Suprapubic skin (tissue), 4 donors: ENCODE results near the gene MOSPD2. TPM values are rescaled to one million over a fixed set of nuclear protein-coding genes. Genes with fewer than 3 reads are reported as not detected.
A peak's percentile ranks its signal among the peaks of the same experiment; 100 is the strongest.

Experiments used
- DNase-seq, 2 donors: peaks; one replicate each; pipeline ENCODE4 v3.0.0-alpha.2; 2019; ENCODE audit warnings: low spot score in 2 of 2
- H3K27ac ChIP-seq: fragments of 200-600 bp; sonication (generic); one replicate; pipeline ENCODE4 v1.5.1; 2019
- H3K27me3 ChIP-seq: fragments of 200-600 bp; sonication (generic); one replicate; pipeline ENCODE4 v1.5.1; 2019
- H3K36me3 ChIP-seq: fragments of 200-600 bp; sonication (generic); one replicate; pipeline ENCODE4 v1.5.1; 2019
- H3K4me1 ChIP-seq: fragments of 200-600 bp; sonication (generic); one replicate; pipeline ENCODE4 v1.5.1; 2019
- H3K4me3 ChIP-seq: fragments of 200-600 bp; sonication (generic); one replicate; pipeline ENCODE4 v1.5.1; 2019; ENCODE audit warnings: mild to moderate bottlenecking
- H3K9me3 ChIP-seq: fragments of 200-600 bp; sonication (generic); one replicate; pipeline ENCODE4 v1.5.1; 2019
- CTCF ChIP-seq, 2 donors: fragments of 200-600 bp in 1 of 2; fragments of 450-650 bp in 1 of 2; sonication (generic) in 1 of 2; IDR thresholded peaks; one replicate each; pipeline ENCODE4 v1.5.1; 2016 to 2019; ENCODE audit warnings: antibody characterized with exemption in 2 of 2, mild to moderate bottlenecking in 1 of 2, moderate library complexity in 1 of 2
- EP300 ChIP-seq: sonication (generic); formaldehyde crosslinking; IDR thresholded peaks from one replicate; pipeline ENCODE4 v1.6.1; 2017; ENCODE audit warnings: antibody characterized with exemption
- POLR2A ChIP-seq, 2 donors: fragments of 450-650 bp; IDR thresholded peaks; one replicate each; pipeline ENCODE4 v1.6.1; 2017; ENCODE audit warnings: antibody characterized with exemption in 2 of 2, mild to moderate bottlenecking in 2 of 2, moderate library complexity in 2 of 2
- POLR2AphosphoS5 ChIP-seq, 3 donors: sonication (generic); formaldehyde crosslinking; IDR thresholded peaks; one replicate each; pipeline ENCODE4 v1.6.1; 2017; ENCODE audit warnings: antibody characterized with exemption in 3 of 3
- WGBS: methylation state at CpG from one replicate; pipeline ENCODE4 v1.1.5; 2018; 5-methylcytosine and 5-hydroxymethylcytosine counted together
- total RNA-seq, 4 donors: library from RNA; depleted of rRNA; stranded (reverse); fragments of >200 nt; gene quantifications; one replicate each; pipeline ENCODE4 v1.1.0, GENCODE V29; 2016

The MOSPD2 gene
- total RNA-seq, 4 donors from 2014 or later = 15.9 to 56.8 (median 25.0) TPM

- DNase-seq = no peak
- H3K27ac ChIP-seq = no peak overlapping the region
- WGBS = 68% methylated on average over 1 of the region's 1 CpG
- no peaks in the 10 kb centered on the region for H3K36me3 ChIP-seq
- TF ChIP-seq POLR2A (IDR thresholded peaks at IDR 0.05) (no peak), POLR2AphosphoS5 (IDR thresholded peaks at IDR 0.05) (no peak), EP300 (no peak), CTCF (IDR thresholded peaks at IDR 0.05) (no peak)
- H3K4me1 ChIP-seq = no peaks in the 10 kb centered on the region
- H3K27me3 ChIP-seq = no peaks in the 10 kb centered on the region
- H3K4me3 ChIP-seq = no peak overlapping the region
- H3K9me3 ChIP-seq = no peaks in the 10 kb centered on the region
These were observed 8.0 kb upstream of the MOSPD2 start for GRCh38 chrX:14865201-14865600.

- peaks cover 6% of the 10 kb centered on the region for H3K4me1 ChIP-seq
- H3K4me3 ChIP-seq = no peak overlapping the region
- H3K27ac ChIP-seq = no peak overlapping the region
- no peaks in the 10 kb centered on the region for H3K27me3 ChIP-seq
- TF ChIP-seq EP300 (no peak), POLR2AphosphoS5 (IDR thresholded peaks at IDR 0.05) (no peak), CTCF (IDR thresholded peaks at IDR 0.05) (no peak), POLR2A (IDR thresholded peaks at IDR 0.05) (no peak)
- 41% methylated on average over 1 of the region's 1 CpG for WGBS
- H3K36me3 ChIP-seq = no peaks in the 10 kb centered on the region
- H3K9me3 ChIP-seq = no peaks in the 10 kb centered on the region
- DNase-seq = no peak
These were observed 1.5 kb upstream of the MOSPD2 start for GRCh38 chrX:14871767-14872166.

- no peak for DNase-seq
These were observed 866 bp upstream of the MOSPD2 start for GRCh38 chrX:14872355-14872754.

GRCh38 chrX:14873676-14874049 lies 442 bp downstream of the MOSPD2 start:
- WGBS = 41% methylated on average over 8 of the region's 8 CpGs
- TF ChIP-seq CTCF (IDR thresholded peaks at IDR 0.05) (no peak), POLR2AphosphoS5 (IDR thresholded peaks at IDR 0.05) (no peak), POLR2A (IDR thresholded peaks at IDR 0.05) (no peak), EP300 (no peak)
- no peaks in the 10 kb centered on the region for H3K9me3 ChIP-seq
- H3K27ac ChIP-seq = peak overlapping the region; percentile 83
- H3K36me3 ChIP-seq = no peaks in the 10 kb centered on the region
- H3K27me3 ChIP-seq = no peaks in the 10 kb centered on the region
- DNase-seq = no peak
- H3K4me1 ChIP-seq = peaks cover 6% of the 10 kb centered on the region
- H3K4me3 ChIP-seq = peak overlapping the region; percentile 77

More at GRCh38 chrX:14872355-14872754, 866 bp upstream of the MOSPD2 start:
- no peaks in the 10 kb centered on the region for H3K36me3 ChIP-seq
- H3K4me3 ChIP-seq = peak overlapping the region; percentile 77
- H3K27ac ChIP-seq = no peak overlapping the region
- 47% methylated on average over 7 of the region's 7 CpGs for WGBS
- no peaks in the 10 kb centered on the region for H3K9me3 ChIP-seq
- no peaks in the 10 kb centered on the region for H3K27me3 ChIP-seq
- peaks cover 6% of the 10 kb centered on the region for H3K4me1 ChIP-seq
- no peak for TF ChIP-seq POLR2AphosphoS5 (IDR thresholded peaks at IDR 0.05)
- TF ChIP-seq POLR2A (IDR thresholded peaks at IDR 0.05) = no peak
- TF ChIP-seq CTCF (IDR thresholded peaks at IDR 0.05) = no peak
- TF ChIP-seq EP300 = no peak

- no peak for TF ChIP-seq POLR2A (IDR thresholded peaks at IDR 0.05)
- TF ChIP-seq POLR2AphosphoS5 (IDR thresholded peaks at IDR 0.05) = no peak
- TF ChIP-seq EP300 = no peak
- TF ChIP-seq CTCF (IDR thresholded peaks at IDR 0.05) = no peak
- H3K4me1 ChIP-seq = peaks cover 6% of the 10 kb centered on the region
- no peaks in the 10 kb centered on the region for H3K27me3 ChIP-seq
- DNase-seq = no peak
- H3K4me3 ChIP-seq = no peak overlapping the region
- WGBS = 85% methylated on average over 7 of the region's 7 CpGs
- H3K27ac ChIP-seq = no peak overlapping the region
- H3K9me3 ChIP-seq = no peaks in the 10 kb centered on the region
- H3K36me3 ChIP-seq = no peaks in the 10 kb centered on the region
These were observed 2.4 kb downstream of the MOSPD2 start for GRCh38 chrX:14875624-14876023.
